Trophoblast cell (in vitro differentiated cells and primary cell): ENCODE results near the gene PTGS1.
"Not testable (repeated sequence)": the region's sequence is repeated elsewhere in the genome, so short reads cannot be mapped to it uniquely, and the experiment has no call there.

Experiments
- DNase-seq, 2 donors: peaks; one replicate each; pipeline ENCODE4 v3.0.0-alpha.2; 2016
- H2AFZ ChIP-seq: 2 replicates; pipeline ENCODE4 v1.6.1; 2013; ENCODE audit warnings: low read length, moderate library complexity, mild to moderate bottlenecking; ENCODE audit not compliant: insufficient read depth, poor library complexity
- H2AK5ac ChIP-seq: 2 replicates; pipeline ENCODE4 v1.6.1; 2013; ENCODE audit warnings: mild to moderate bottlenecking, low read length
- H2BK120ac ChIP-seq: 2 replicates; pipeline ENCODE4 v1.6.1; 2013; ENCODE audit warnings: low read length, mild to moderate bottlenecking, moderate library complexity; ENCODE audit not compliant: insufficient read depth, poor library complexity
- H2BK12ac ChIP-seq: 2 replicates; pipeline ENCODE4 v1.6.1; 2013; ENCODE audit warnings: mild to moderate bottlenecking, low read length, moderate library complexity
- H2BK5ac ChIP-seq: 2 replicates; pipeline ENCODE4 v1.6.1; 2013; ENCODE audit warnings: low read length, low read depth, moderate library complexity, mild to moderate bottlenecking; ENCODE audit not compliant: poor library complexity
- H3K14ac ChIP-seq: 2 replicates; pipeline ENCODE4 v1.6.1; 2013; ENCODE audit warnings: mild to moderate bottlenecking, low read length
- H3K18ac ChIP-seq: 2 replicates; pipeline ENCODE4 v1.6.1; 2013; ENCODE audit warnings: mild to moderate bottlenecking, low read length
- H3K23ac ChIP-seq: 2 replicates; pipeline ENCODE4 v1.6.1; 2013; ENCODE audit warnings: low read length
- H3K27ac ChIP-seq: 2 replicates; pipeline ENCODE4 v1.5.1; 2013; ENCODE audit warnings: low read depth, mild to moderate bottlenecking, inconsistent platforms, low read length, moderate library complexity
- H3K27me3 ChIP-seq: 2 replicates; pipeline ENCODE4 v1.6.1; 2013; ENCODE audit warnings: inconsistent platforms, mild to moderate bottlenecking, low read length, moderate library complexity; ENCODE audit not compliant: insufficient read depth
- H3K36me3 ChIP-seq, 2 experiments: 1 replicate in 1 of 2; 2 replicates in 1 of 2; pipeline ENCODE4 v1.6.1; 2013; ENCODE audit warnings: low read length in 2 of 2, mild to moderate bottlenecking in 2 of 2, moderate library complexity in 1 of 2; ENCODE audit not compliant: insufficient read depth in 2 of 2, control insufficient read depth in 1 of 2
- H3K4ac ChIP-seq: 2 replicates; pipeline ENCODE4 v1.6.1; 2013; ENCODE audit warnings: low read depth, mild to moderate bottlenecking, low read length, moderate library complexity
- H3K4me1 ChIP-seq, 2 experiments: 1 replicate in 1 of 2; 2 replicates in 1 of 2; pipeline ENCODE4 v1.6.1; 2013; ENCODE audit warnings: low read length in 2 of 2, mild to moderate bottlenecking in 2 of 2, moderate library complexity in 1 of 2; ENCODE audit not compliant: insufficient read depth in 2 of 2, control insufficient read depth in 1 of 2
- H3K4me2 ChIP-seq: 2 replicates; pipeline ENCODE4 v1.6.1; 2013; ENCODE audit warnings: inconsistent platforms, mild to moderate bottlenecking, low read length, moderate library complexity
- H3K4me3 ChIP-seq: 2 replicates; pipeline ENCODE4 v1.5.1; 2013; ENCODE audit warnings: mild to moderate bottlenecking, low read depth, low read length, inconsistent platforms
- H3K79me1 ChIP-seq: one replicate; pipeline ENCODE4 v1.6.1; 2013; ENCODE audit warnings: low read length
- H3K79me2 ChIP-seq: 2 replicates; pipeline ENCODE4 v1.6.1; 2013; ENCODE audit warnings: low read length, mild to moderate bottlenecking; ENCODE audit not compliant: control insufficient read depth, insufficient read depth, poor library complexity
- H3K9ac ChIP-seq: 2 replicates; pipeline ENCODE4 v1.6.1; 2013; ENCODE audit warnings: mild to moderate bottlenecking, low read length
- H3K9me3 ChIP-seq: 2 replicates; pipeline ENCODE4 v1.6.1; 2013; ENCODE audit warnings: low read depth, mild to moderate bottlenecking, control low read depth, inconsistent platforms, low read length; ENCODE audit not compliant: insufficient read depth
- H4K12ac ChIP-seq: 2 replicates; pipeline ENCODE4 v1.6.1; 2013; ENCODE audit warnings: low read depth, mild to moderate bottlenecking, low read length, moderate library complexity
- H4K8ac ChIP-seq: 2 replicates; pipeline ENCODE4 v1.6.1; 2013; ENCODE audit warnings: low read depth, mild to moderate bottlenecking, low read length, moderate library complexity
- H4K91ac ChIP-seq: one replicate; pipeline ENCODE4 v1.6.1; 2013; ENCODE audit warnings: low read depth, mild to moderate bottlenecking, low read length, moderate library complexity
- WGBS: extraction: QIAGEN DNeasy Blood & Tissue Kit; methylation state at CpG from one replicate; pipeline ENCODE4 v1.1.7; 2013; ENCODE audit warnings: missing lambda C conversion rate; ENCODE audit not compliant: insufficient read length, insufficient coverage; ENCODE audit errors: extremely low coverage; 5-methylcytosine and 5-hydroxymethylcytosine counted together

PTGS1 gene

DNA sequence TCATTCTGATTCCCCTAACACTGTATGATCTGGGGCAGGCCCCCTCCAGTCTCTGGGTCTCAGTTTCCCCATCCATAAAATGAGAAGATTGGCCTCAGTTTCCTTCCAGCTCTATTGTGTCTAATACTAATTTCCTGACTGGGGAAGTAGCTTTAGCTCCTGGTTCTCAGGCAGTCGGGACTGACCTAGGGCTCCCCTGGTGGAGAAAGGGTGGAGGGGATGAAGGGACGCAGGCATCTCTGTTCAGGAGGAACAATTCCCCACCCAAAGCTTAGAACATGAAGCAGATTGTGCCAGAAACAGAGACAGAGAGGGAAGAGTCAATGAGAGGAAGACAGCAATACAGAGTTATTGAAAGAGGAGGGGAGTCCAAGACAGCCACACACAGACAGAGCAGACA is 14.2 kb upstream of the PTGS1 start:
- Histone ChIP-seq H3K9ac (no peak overlapping the region), H2BK120ac (no peak overlapping the region), H4K8ac (no peak overlapping the region), H4K12ac (no peak overlapping the region), H3K23ac (no peak overlapping the region), H2BK5ac (no peak overlapping the region), H3K4me1 (no peaks in the 10 kb centered on the region), H3K27me3 (no peaks in the 10 kb centered on the region), H3K9me3 (peaks cover 8% of the 10 kb centered on the region), H3K36me3 (no peaks in the 10 kb centered on the region), H4K91ac (no peak overlapping the region), H2AK5ac (no peak overlapping the region), H3K18ac (no peak overlapping the region), H3K14ac (no peak overlapping the region), H3K4me3 (no peak overlapping the region), H2AFZ (no peak overlapping the region), H3K79me2 (no peaks in the 10 kb centered on the region), H3K27ac (no peak overlapping the region), H3K79me1 (no peaks in the 10 kb centered on the region), H3K4ac (no peak overlapping the region), H3K4me2 (no peak overlapping the region), H2BK12ac (no peak overlapping the region)
- WGBS: no CpG with 5 or more reads among the region's 2 CpGs
- DNase-seq: no peak

DNA sequence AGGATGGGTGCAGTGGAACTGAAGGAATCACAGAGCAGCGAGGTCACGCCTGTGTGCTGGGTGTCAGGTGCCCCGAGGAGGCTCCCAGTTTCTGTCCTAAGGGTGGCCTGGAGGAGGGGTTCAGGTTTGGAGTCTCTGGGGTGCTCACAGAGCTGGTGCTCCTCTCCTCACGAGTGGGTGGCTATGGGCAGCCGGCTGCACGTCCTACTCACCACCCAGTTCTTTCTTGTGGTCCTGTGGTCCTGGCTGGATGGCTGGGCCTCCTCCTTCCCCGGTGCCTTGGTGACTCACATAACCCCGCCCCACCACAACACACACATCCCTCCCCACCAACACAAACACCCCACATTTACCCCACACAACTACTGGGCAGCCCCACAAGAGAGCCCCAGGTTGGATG is 9.9 kb upstream of the PTGS1 start:
- Histone ChIP-seq H3K36me3 (no peaks in the 10 kb centered on the region), H3K27ac (no peak overlapping the region), H3K4me3 (no peak overlapping the region), H3K18ac (no peak overlapping the region), H2BK12ac (no peak overlapping the region), H3K4ac (no peak overlapping the region), H3K4me2 (no peak overlapping the region), H2BK5ac (no peak overlapping the region), H4K91ac (no peak overlapping the region), H4K12ac (no peak overlapping the region), H3K79me2 (no peaks in the 10 kb centered on the region), H2AK5ac (no peak overlapping the region), H4K8ac (no peak overlapping the region), H2AFZ (no peak overlapping the region), H3K9ac (no peak overlapping the region), H2BK120ac (no peak overlapping the region), H3K4me1 (no peaks in the 10 kb centered on the region), H3K79me1 (no peaks in the 10 kb centered on the region), H3K14ac (no peak overlapping the region), H3K23ac (no peak overlapping the region), H3K9me3 (peaks cover 5% of the 10 kb centered on the region), H3K27me3 (no peaks in the 10 kb centered on the region)
- WGBS: no CpG with 5 or more reads among the region's 8 CpGs
- DNase-seq: no peak

GRCh38 chr9:122363131-122363530 is 7.7 kb upstream of the PTGS1 start:
- H3K4me1 ChIP-seq, H3K4me3 ChIP-seq, H4K91ac ChIP-seq, H3K9me3 ChIP-seq, H3K79me1 ChIP-seq, H3K4ac ChIP-seq, H3K23ac ChIP-seq, H3K27me3 ChIP-seq, H4K12ac ChIP-seq, H3K4me2 ChIP-seq, H3K79me2 ChIP-seq, H2AK5ac ChIP-seq, H3K18ac ChIP-seq, H3K27ac ChIP-seq, H3K36me3 ChIP-seq, H3K14ac ChIP-seq, H3K9ac ChIP-seq, H2BK5ac ChIP-seq, H4K8ac ChIP-seq, H2BK120ac ChIP-seq, H2BK12ac ChIP-seq, H2AFZ ChIP-seq: not testable (repeated sequence)
- no CpG with 5 or more reads among the region's 12 CpGs for WGBS
- DNase-seq: peak in 1 of 2 donors; percentile 11

DNA sequence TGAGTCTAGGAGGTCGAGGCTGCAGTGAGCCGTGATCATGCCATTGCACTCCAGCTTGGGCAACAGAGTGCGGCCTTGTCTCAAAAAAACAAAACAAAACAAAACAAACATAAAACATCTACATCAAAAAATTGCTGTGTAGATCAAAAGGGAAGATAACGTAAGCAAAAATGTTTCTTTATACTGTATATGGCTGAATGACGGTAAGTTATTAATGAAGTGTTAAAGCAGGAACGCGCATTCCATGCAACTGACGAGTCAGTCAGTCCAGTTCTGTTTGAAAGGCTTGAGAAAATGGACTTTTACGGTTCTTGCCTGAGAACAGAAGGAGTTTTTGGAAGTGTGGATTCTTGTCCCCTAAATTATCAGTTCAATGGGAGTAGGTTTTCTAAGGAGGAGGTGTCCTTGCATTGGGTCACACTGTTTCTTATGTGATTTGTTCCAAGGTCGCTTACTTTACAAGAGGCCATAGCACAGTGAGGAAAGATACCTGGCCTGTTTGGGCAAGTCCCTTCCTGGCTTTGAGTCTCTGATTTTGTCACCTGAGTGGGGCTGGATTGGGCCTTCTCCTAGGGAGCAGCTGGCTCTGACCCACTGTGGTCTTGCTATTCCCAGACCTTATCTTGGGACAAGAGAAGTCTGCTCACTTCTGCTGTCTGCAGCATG is 6.6 kb upstream of the PTGS1 start:
- peaks cover 6% of the 10 kb centered on the region for H3K9me3 ChIP-seq
- H3K79me2 ChIP-seq: no peaks in the 10 kb centered on the region
- H3K18ac ChIP-seq: no peak overlapping the region
- H2AFZ ChIP-seq: no peak overlapping the region
- H2BK120ac ChIP-seq: no peak overlapping the region
- no peaks in the 10 kb centered on the region for H3K36me3 ChIP-seq
- no peak overlapping the region for H4K12ac ChIP-seq
- DNase-seq: peak in 1 of 2 donors; percentile 58
- H3K9ac ChIP-seq: no peak overlapping the region
- H2BK5ac ChIP-seq: no peak overlapping the region
- no peak overlapping the region for H3K4me2 ChIP-seq
- no peak overlapping the region for H4K91ac ChIP-seq
- H3K79me1 ChIP-seq: no peaks in the 10 kb centered on the region
- no peak overlapping the region for H3K14ac ChIP-seq
- H3K23ac ChIP-seq: no peak overlapping the region
- no peaks in the 10 kb centered on the region for H3K4me1 ChIP-seq
- no peaks in the 10 kb centered on the region for H3K27me3 ChIP-seq
- no peak overlapping the region for H2AK5ac ChIP-seq
- no peak overlapping the region for H3K4ac ChIP-seq
- no peak overlapping the region for H4K8ac ChIP-seq
- H3K27ac ChIP-seq: no peak overlapping the region
- H3K4me3 ChIP-seq: no peak overlapping the region
- no CpG with 5 or more reads among the region's 10 CpGs for WGBS
- H2BK12ac ChIP-seq: no peak overlapping the region
